GM18858 (cell line): ENCODE results near the gene ATG7.

Source experiments
- ATAC-seq: cut with Tn5 transposase; IDR thresholded peaks from one replicate; pipeline ENCODE4 v1.9.1; 2021; ENCODE audit not compliant: unreplicated experiment

ATG7 gene

GRCh38 chr3:11271986-11272904, at the start of gene ATG7:
ATG7 (plus strand) TSS chr3:11272397; CDS start chr3:11298696, 26,299 bp downstream.
- peak; percentile 91 for ATAC-seq

- no peak for ATAC-seq
These were observed 48.2 kb upstream of the ATG7 start for GRCh38 chr3:11224010-11224409.

DNA sequence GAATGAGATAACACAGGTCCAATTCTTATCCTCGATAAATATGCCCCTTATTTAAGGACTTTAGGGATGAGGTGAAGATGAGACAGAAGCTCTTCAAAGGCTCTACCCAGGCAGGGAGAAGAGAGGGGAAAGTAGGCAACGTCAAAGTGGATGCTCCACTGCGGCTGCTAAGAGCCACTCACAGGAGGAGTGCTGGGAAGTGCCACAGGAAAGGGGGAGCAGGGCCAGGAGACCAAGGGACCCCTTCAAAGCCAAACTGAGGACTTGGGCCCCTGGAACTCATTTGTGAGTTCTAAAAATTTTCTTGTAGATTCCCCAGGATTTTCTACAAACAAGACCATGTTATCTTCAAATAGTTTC, 47.3 kb upstream of the ATG7 start:
- no peak for ATAC-seq

DNA sequence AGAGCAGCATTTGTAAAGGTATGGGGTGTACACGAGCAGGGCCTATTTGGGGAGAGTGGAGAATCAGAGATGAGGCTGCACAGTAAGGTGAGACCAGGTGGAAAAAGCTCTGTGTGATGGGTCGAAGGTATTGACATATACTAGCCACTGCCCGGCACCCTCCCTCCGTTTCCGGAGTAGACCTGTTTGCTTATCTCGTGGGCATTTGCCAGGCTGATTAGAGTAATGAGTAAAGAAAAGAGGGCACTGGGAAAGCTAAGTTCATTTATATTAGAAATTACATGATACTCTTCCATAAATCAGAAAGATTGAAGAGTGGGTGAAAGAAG, 46.2 kb upstream of the ATG7 start:
- no peak for ATAC-seq

- no peak for ATAC-seq
These were observed 44.2 kb upstream of the ATG7 start for GRCh38 chr3:11228041-11228440.

- no peak for ATAC-seq
These were observed 42.1 kb upstream of the ATG7 start for GRCh38 chr3:11230125-11230524.

DNA sequence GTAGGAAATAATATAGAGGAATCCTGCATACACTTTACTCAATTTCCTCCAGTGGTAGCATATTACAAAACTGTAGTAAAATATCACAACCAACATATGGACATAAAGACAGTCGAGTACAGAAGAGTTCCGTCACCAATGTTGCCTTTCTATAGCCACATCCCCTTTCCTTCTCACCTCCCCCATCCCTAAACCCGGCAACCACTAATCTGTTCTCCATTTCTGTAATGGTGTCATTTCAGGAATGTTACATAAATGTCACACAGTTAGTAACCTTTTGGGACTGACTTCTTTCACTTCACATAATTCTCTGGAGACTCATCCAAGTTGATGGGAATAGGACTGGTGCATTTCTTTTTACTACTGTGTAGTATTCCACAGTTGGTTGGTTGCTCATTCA, 41.4 kb upstream of the ATG7 start:
- no peak for ATAC-seq

DNA sequence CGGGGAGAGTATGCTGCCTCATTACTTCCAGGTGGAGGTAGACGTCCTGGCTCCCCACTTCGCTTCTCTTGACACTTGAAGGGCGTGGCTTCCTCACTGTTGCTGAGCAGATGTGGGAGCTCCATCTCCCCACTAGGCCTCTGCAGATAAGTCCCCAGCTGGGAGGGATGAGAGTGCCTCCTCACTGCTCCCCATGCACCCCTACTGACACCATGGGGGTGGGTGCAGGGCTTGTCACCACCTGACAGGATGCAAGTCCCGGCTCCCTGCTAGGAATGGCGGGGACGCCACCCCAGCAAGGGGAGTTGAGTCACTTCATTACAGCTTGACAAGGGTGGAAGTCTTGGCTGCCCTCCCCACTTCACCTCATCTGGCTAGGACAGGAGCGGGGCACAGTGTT, 36.8 kb upstream of the ATG7 start:
- ATAC-seq = no peak

- ATAC-seq = no peak
These were observed 35.4 kb upstream of the ATG7 start for GRCh38 chr3:11236588-11237461.

- no peak for ATAC-seq
These were observed 34.1 kb upstream of the ATG7 start for GRCh38 chr3:11238060-11238459.

GRCh38 chr3:11238880-11239279, 33.3 kb upstream of the ATG7 start:
- ATAC-seq = no peak

DNA sequence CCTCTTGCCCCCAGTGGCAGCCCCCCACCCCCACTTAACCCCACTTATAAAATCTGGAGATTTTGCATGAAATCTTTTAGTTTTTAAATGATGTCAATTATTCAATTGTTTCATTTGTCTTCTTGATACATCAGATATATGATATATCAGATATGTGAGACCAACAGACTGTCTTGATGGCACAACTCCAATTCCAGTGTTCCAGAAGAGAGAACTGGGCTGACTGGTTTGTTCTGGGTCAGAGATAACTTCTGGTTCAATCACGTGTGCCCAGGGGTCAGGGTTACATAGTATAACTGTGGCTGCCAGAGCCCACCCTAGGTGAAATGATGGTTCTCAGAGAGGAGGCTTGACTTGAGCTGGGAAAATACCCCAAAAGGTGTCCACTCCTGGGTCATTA, 32.4 kb upstream of the ATG7 start:
- ATAC-seq = no peak

DNA sequence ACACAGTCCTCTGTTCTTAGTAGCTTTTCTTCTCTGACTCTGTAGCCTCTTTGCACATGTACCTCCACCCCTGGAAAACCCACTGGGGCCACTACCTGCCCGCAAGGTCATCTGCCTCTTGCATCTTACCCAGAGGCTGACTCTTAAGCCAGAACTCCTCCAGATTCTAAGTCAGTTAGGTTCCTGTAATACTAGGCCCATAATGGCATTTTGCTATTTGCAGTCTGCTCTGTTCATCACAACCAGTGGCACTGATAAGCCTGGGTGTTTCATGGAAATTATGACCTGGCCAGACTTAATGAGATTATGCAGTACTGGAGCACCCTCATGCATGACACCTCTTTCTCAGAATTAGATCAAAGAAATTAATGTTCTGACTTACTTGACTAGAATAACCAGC, 31.7 kb upstream of the ATG7 start:
- ATAC-seq = no peak

DNA sequence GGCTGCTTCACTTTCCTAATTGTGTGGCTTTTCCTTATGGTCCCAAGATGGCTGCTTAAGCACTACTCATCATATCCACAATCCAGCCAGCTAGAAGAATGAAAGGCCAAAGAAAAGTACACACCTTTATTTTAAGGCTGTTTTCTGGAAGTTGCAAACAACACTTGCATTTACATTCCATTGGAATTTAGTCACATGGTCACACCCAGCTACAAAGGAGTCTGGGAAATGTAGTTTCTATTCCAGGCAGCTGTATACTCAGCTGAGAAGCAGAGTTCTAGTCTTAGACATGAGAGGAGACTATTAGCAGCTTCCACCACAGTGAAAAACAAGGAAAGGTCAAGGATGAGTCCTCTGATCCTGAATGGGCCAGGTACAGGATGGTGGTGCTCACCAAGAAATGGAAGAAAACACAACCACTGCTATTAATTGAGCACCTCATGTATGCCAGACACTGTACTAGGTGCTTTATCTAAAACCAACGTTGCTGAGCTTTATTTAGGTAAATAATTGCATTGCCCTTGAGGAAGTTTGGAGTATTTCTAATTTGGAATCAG, 28.0 kb upstream of the ATG7 start:
- no peak for ATAC-seq

- no peak for ATAC-seq
These were observed 26.9 kb upstream of the ATG7 start for GRCh38 chr3:11245276-11245675.

GRCh38 chr3:11245827-11246662, 26.2 kb upstream of the ATG7 start:
- ATAC-seq = no peak

DNA sequence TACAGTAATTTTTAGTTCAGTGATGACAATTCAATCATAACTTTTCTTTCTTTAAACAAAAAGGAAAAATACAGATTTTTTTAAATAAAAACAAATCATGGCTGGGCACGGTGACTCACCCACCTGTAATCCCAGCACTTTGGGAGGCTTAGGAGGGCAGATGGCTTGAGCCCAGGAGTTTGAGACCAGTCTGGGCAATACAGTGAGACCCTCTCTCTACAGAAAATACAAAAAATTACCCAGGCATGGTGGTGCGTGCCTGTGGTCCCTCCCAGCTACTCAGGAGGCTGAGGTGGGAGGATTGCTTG, 25.6 kb upstream of the ATG7 start:
- ATAC-seq = no peak

DNA sequence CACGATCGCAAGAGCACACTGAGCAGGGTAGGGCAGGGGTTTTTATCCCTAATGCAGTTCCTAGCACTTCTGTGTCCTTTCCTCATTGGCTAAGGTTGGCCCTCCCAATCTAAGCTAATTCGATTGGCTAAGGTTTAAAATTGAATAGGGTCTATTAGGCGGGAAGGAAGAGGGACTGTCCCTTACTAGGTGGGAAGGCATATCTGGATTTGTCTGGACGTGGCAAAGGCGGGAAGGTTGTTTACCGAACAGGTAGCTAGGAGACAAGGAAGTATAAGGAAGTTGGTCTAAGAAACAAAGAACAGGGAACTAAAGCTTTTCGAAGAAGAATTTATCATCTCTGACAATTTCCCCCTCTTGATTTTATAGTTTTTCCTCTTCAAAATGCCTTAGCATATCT, 24.8 kb upstream of the ATG7 start:
- ATAC-seq = no peak

- ATAC-seq = no peak
These were observed 23.6 kb upstream of the ATG7 start for GRCh38 chr3:11248596-11248995.

DNA sequence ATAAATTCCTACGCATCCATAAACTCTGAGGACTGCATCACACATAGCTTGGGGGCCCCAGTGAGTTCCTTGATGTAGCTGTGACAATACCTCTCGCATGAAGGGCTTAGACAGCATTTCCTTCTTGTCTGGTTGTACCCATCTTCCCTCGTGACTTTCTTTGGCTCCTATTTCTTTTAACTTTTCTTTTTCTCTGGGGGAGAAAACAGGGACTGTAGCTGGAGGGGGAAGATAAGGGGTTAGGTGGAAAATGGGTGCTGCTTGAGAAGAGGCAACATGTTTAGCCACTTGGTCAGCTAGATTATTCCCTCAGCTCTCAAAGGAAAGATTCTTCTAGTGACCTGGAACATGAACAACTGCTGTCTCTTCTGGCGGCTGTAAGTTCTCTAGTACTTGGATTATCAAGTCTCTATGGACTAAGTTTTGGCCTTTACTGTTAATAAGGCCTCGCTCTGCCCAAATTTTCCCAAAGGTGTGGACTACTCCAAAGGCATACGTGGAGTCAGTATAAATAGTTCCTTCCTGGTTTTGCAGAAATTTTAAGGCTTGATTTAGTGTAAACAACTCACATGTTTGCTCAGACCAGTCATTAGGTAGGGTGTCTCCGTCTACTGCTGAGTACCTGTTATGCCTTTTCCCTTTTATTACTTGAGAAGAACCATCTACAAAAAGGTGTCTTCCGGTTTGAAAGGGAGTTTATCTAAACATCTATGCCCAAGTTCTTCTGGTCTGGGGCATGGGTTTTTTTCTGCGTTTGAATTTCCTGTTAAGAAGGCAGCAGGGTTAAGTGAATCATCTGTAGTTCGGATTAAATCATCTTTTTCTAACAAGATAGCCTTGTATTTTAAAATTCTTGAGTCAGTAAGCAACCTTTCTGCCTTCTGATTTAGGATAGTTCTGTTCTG, 21.0 kb upstream of the ATG7 start:
- no peak for ATAC-seq
